Kidney epithelial cell (primary cell): ENCODE data around the gene GNPAT. TPM values are rescaled to one million over a fixed set of nuclear protein-coding genes. Genes with fewer than 3 reads are reported as not detected.

ENCODE experiments used
- DNase-seq: peaks from one replicate; pipeline ENCODE4 v3.0.0-alpha.2; 2010; ENCODE audit warnings: low read depth
- H3K27me3 ChIP-seq: 2 replicates; pipeline ENCODE4 v1.6.0; 2011; ENCODE audit warnings: low read length; ENCODE audit not compliant: control insufficient read depth, insufficient read depth
- H3K36me3 ChIP-seq: 2 replicates; pipeline ENCODE4 v1.5.1; 2011; ENCODE audit warnings: low read length; ENCODE audit not compliant: control insufficient read depth, insufficient read depth
- H3K4me3 ChIP-seq: 2 replicates; pipeline ENCODE4 v1.5.1; 2011; ENCODE audit warnings: low read depth, mild to moderate bottlenecking, control low read depth, low read length
- total RNA-seq: library from RNA; depleted of rRNA; stranded (reverse); fragments of >200 nt; gene quantifications from 2 replicates; pipeline ENCODE4 v1.2.3, GENCODE V29; 2015
- TF ChIP-seq, protein P1 (sequence below): IDR thresholded peaks from 2 replicates; pipeline ENCODE4 v1.5.1; 2011; ENCODE audit warnings: mild to moderate bottlenecking, moderate library complexity, low read length, control low read depth, inconsistent platforms; ENCODE audit not compliant: insufficient read depth, poor library complexity, severe bottlenecking

GNPAT gene
- total RNA-seq, 1 donor from 2014 or later = 51.9 TPM

DNA sequence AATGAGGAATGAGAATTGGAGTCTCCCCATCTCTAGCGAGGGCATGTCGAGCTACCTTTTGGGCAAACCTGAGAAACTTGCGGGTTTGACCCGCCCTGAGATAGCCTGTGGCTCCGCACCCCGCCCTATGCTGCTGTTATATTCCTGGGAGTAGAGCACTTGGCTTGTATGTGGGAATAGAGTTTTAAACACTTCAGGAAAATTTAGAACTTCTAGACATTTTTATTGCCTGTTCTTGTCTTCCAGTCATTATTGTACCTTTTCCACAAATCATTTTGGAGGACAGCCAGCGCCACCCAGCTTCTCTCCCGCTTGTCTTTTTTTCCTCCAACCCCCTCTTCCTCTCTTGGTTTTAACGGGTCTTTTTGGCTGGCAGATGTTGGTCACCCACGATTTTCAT, 738 bp downstream of the GNPAT start:
- TF ChIP-seq, protein P1, sequence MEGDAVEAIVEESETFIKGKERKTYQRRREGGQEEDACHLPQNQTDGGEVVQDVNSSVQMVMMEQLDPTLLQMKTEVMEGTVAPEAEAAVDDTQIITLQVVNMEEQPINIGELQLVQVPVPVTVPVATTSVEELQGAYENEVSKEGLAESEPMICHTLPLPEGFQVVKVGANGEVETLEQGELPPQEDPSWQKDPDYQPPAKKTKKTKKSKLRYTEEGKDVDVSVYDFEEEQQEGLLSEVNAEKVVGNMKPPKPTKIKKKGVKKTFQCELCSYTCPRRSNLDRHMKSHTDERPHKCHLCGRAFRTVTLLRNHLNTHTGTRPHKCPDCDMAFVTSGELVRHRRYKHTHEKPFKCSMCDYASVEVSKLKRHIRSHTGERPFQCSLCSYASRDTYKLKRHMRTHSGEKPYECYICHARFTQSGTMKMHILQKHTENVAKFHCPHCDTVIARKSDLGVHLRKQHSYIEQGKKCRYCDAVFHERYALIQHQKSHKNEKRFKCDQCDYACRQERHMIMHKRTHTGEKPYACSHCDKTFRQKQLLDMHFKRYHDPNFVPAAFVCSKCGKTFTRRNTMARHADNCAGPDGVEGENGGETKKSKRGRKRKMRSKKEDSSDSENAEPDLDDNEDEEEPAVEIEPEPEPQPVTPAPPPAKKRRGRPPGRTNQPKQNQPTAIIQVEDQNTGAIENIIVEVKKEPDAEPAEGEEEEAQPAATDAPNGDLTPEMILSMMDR = no peak

DNA sequence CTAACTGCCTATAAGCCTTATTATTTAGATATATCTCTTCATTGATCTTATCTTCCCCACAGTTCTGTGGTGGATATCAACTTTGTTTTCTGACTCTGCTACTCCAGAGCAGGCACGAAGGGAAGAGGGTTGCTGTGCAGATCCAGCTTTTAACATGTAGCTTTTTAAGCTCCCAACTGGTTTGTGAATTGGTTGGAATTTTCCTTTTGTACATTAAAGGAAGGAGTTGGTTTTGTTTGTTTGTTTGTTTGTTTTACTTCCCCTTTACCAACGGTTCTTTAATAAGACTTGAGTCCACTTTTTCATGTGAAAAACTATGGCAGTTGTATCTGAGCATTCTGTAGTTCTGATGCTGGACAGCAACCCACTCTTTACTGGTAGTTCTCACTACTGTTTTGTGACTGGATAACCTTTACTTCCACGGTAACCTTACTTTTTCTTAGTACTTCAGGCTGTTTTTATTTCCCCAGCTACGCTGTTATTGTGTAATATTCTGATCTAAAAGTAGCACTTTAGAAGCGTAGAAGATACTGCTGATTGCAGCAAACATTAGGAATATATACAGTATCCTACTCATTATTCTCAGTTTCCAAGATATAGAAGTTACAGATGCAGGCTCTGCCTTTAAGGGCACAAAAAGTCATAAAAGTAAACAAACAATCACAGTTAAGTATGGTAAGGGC, 1.6 kb downstream of the GNPAT start:
- TF ChIP-seq, protein P1 = no peak
- no peaks in the 10 kb centered on the region for H3K27me3 ChIP-seq
- DNase-seq = no peak
- no peaks in the 10 kb centered on the region for H3K36me3 ChIP-seq
- no peak overlapping the region for H3K4me3 ChIP-seq

More for the DNA sequence above, 738 bp downstream of the GNPAT start:
- Histone ChIP-seq H3K4me3 (peak overlapping the region; percentile 92), H3K36me3 (no peaks in the 10 kb centered on the region), H3K27me3 (no peaks in the 10 kb centered on the region)
- no peak for DNase-seq

DNA sequence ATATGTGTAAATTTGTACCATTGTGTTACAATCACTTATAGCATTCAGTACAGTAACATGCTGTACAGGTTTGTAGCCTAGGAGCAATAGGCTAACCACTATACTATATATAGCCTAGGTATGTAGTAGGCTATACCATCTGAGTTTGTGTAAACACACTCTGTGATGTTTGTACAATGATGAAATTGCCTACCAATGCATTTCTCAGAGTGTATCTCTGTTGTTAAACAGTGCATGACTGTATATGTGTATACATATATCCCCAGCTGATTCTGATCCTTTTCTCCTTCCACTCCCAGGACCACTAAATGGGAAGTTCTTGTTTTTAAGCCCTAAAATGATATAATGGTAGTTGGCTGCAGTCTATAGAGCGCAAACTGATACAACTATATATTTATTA, 7.8 kb downstream of the GNPAT start:
- no peak for DNase-seq
- Histone ChIP-seq H3K4me3 (no peak overlapping the region), H3K36me3 (no peaks in the 10 kb centered on the region), H3K27me3 (no peaks in the 10 kb centered on the region)
- TF ChIP-seq, protein P1 = no peak

GRCh38 chr1:231252336-231252735, 11.3 kb downstream of the GNPAT start:
- DNase-seq = no peak
- peaks cover 1% of the 10 kb centered on the region for H3K36me3 ChIP-seq
- H3K27me3 ChIP-seq = no peaks in the 10 kb centered on the region
- TF ChIP-seq, protein P1 = no peak
- no peak overlapping the region for H3K4me3 ChIP-seq

DNA sequence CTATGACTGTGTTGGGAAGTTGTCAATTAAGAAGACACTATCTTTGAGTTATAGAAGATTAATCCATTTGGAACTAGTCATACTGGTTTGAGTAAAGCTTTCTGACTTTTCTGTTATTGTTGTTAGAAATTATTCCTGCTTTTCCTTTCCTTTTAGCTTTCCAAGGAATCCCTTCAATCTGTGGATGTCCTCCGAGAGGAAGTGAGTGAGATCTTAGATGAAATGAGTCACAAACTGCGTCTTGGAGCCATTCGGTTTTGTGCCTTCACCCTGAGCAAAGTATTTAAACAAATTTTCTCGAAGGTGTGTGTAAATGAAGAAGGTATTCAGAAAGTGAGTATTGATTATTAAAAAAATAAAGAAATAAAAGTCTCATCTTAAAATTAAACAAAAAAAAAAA, 19.3 kb downstream of the GNPAT start:
- Histone ChIP-seq H3K27me3 (no peaks in the 10 kb centered on the region), H3K36me3 (peaks cover 2% of the 10 kb centered on the region), H3K4me3 (no peak overlapping the region)
- DNase-seq = no peak
- TF ChIP-seq, protein P1 = no peak

DNA sequence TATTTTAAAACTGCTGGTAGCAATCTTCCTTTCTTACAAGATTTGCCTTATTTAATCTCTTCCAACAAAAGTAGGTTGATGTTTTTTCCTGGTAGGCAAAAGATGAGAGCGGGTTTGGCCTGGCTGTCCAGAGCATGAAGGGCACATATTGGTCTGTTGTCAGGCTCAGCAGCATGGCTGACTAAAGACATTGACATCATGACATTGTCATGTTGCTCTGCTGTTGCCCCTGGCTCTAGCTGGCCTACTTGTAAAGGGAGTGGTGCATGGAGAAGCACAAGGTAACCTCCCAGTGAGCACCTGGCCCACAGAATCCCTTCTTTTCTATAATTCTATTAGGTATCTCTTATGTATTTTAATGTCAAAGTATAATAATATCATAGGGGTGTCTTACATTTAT, 23.6 kb downstream of the GNPAT start:
- no peaks in the 10 kb centered on the region for H3K27me3 ChIP-seq
- no peak overlapping the region for H3K4me3 ChIP-seq
- TF ChIP-seq, protein P1 = no peak
- H3K36me3 ChIP-seq = peaks cover 1% of the 10 kb centered on the region
- no peak for DNase-seq
